Stimulated activated CD4-positive, alpha-beta T cell treated with anti-CD3 and anti-CD28 coated beads, Interleukin-2, amount 100 ng/mL, for 24 hours (primary cell): ENCODE measurements around the gene TTLL5.

Experiments used
- DNase-seq, 2 donors: peaks; one replicate each; pipeline ENCODE4 v3.0.0-alpha.2; 2020

Gene TTLL5

DNA sequence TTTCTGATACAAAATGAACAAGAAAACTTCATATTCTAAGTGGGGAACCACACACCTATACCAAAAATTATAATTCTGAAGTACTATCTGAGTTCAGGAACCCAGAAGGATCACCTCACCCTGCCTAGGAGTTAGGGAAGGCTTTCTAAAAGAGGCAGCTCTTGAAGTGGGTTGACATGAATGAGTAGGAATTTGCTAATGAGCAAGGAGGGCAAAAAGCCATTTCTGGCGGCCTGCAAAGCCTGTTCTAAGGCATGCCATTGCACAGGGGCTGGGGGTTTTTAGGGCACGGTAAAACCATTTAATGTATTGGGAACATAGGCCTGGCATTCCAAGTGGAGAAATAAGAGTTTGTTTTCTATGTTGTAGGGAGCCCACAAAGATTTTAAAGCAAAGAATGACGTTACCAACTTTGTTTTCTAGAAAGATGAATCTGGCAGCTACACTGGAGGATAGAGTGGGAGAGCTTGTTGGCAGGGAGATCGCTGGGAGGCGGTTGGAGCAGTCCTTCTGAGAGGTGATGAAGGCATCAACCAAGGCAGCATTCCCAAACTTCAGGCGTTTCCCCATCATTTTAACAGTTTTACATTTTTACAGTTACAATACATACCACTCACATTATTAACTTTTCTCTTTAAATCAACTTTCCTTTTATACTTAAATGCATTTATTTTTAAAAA, 338.6 kb downstream of the TTLL5 start:
- no peak for DNase-seq

DNA sequence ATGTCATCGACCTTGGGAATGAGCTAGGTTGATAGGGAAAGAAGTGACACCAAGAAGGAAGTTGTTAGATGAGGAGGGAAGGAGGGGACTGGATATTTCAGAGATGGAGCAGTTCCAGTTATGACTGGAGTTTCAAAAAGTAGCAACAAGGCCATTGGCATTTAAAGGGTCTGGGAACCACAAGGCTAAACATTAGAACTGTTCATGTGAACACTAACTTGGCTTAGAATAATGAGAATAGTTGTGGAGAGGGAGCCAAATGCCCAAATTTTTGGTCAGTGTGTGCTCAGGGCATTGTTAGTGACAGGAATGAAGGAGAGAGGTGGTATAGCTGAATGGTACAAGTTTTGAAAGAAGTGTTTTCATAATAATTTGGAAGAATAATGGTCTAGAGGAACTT, 341.3 kb downstream of the TTLL5 start:
- DNase-seq = no peak
